Astrocyte (in vitro differentiated cells and primary cell): ENCODE measurements around the gene NDRG4. TPM values are rescaled to one million over a fixed set of nuclear protein-coding genes. Genes with fewer than 3 reads are reported as not detected.

Experiments
- DNase-seq: peaks from one replicate; pipeline ENCODE4 v3.0.0-alpha.2; 2010; ENCODE audit warnings: low read depth
- FAIRE-seq: peaks from 2 replicates; lab custom pipeline; 2011; peaks lifted over from hg19 to GRCh38; lab: Jason Lieb, UNC
- H2AFZ ChIP-seq: 2 replicates; pipeline ENCODE4 v1.6.0; 2012; ENCODE audit warnings: low read depth, low read length, inconsistent platforms
- H3K27ac ChIP-seq: 2 replicates; pipeline ENCODE4 v1.5.1; 2011; ENCODE audit warnings: low read depth, low read length, inconsistent platforms
- H3K27me3 ChIP-seq: 2 replicates; pipeline ENCODE4 v1.6.0; 2011; ENCODE audit warnings: low read length, inconsistent platforms; ENCODE audit not compliant: insufficient read depth
- H3K36me3 ChIP-seq: 2 replicates; pipeline ENCODE4 v1.5.1; 2011; ENCODE audit warnings: low read length, inconsistent platforms; ENCODE audit not compliant: insufficient read depth
- H3K4me1 ChIP-seq: 2 replicates; pipeline ENCODE4 v1.5.1; 2011; ENCODE audit warnings: low read length, inconsistent platforms; ENCODE audit not compliant: insufficient read depth
- H3K4me2 ChIP-seq: 2 replicates; pipeline ENCODE4 v1.6.0; 2012; ENCODE audit warnings: low read length, inconsistent platforms
- H3K4me3 ChIP-seq: 2 replicates; pipeline ENCODE4 v1.5.1; 2011; ENCODE audit warnings: low read depth, mild to moderate bottlenecking, low read length, inconsistent platforms; ENCODE audit not compliant: insufficient read depth
- H3K79me2 ChIP-seq: 2 replicates; pipeline ENCODE4 v1.6.0; 2012; ENCODE audit warnings: mild to moderate bottlenecking, low read length, inconsistent platforms; ENCODE audit not compliant: insufficient read depth
- H3K9ac ChIP-seq: 2 replicates; pipeline ENCODE4 v1.6.0; 2012; ENCODE audit warnings: mild to moderate bottlenecking, low read length, inconsistent platforms
- H3K9me3 ChIP-seq: 2 replicates; pipeline ENCODE4 v1.5.1; 2012; ENCODE audit warnings: low read depth, mild to moderate bottlenecking, low read length, inconsistent platforms; ENCODE audit not compliant: insufficient read depth
- H4K20me1 ChIP-seq: 2 replicates; pipeline ENCODE4 v1.6.0; 2012; ENCODE audit warnings: low read length, inconsistent platforms; ENCODE audit not compliant: insufficient read depth
- H3K27ac Mint-ChIP-seq: one replicate; pipeline ENCODE4 v1.8.0; 2021; ENCODE audit warnings: mild to moderate bottlenecking, mixed read lengths; ENCODE audit not compliant: unreplicated experiment
- H3K27me3 Mint-ChIP-seq: one replicate; pipeline ENCODE4 v1.8.0; 2021; ENCODE audit warnings: low read depth, mixed read lengths; ENCODE audit not compliant: unreplicated experiment
- H3K36me3 Mint-ChIP-seq: one replicate; pipeline ENCODE4 v1.8.0; 2021; ENCODE audit warnings: low read depth, mixed read lengths; ENCODE audit not compliant: unreplicated experiment
- H3K4me1 Mint-ChIP-seq: one replicate; pipeline ENCODE4 v1.8.0; 2021; ENCODE audit warnings: low read depth, mixed read lengths; ENCODE audit not compliant: unreplicated experiment
- H3K4me3 Mint-ChIP-seq: one replicate; pipeline ENCODE4 v1.8.0; 2021; ENCODE audit warnings: mild to moderate bottlenecking, moderate library complexity, mixed read lengths; ENCODE audit not compliant: unreplicated experiment
- H3K9me3 Mint-ChIP-seq: one replicate; pipeline ENCODE4 v1.8.0; 2021; ENCODE audit warnings: mild to moderate bottlenecking, mixed read lengths; ENCODE audit not compliant: unreplicated experiment
- CTCF ChIP-seq: IDR thresholded peaks from 2 replicates; pipeline ENCODE4 v1.5.1; 2011; ENCODE audit warnings: low read depth, mild to moderate bottlenecking, inconsistent platforms, low read length, moderate library complexity; ENCODE audit not compliant: insufficient read depth
- EZH2 ChIP-seq: IDR thresholded peaks from 2 replicates; pipeline ENCODE4 v1.6.1; 2012; ENCODE audit warnings: mild to moderate bottlenecking, low read length, inconsistent platforms; ENCODE audit not compliant: insufficient read depth
- total RNA-seq: library from RNA; stranded (reverse); gene quantifications from 2 replicates; pipeline ENCODE4 v1.2.1, GENCODE V29; 2021

NDRG4 gene
- total RNA-seq, 1 donor from 2014 or later: 21.9 TPM

- H3K36me3 Mint-ChIP-seq: peaks cover 3% of the 10 kb centered on the region
- peaks cover 48% of the 10 kb centered on the region for H3K27me3 Mint-ChIP-seq
- Histone ChIP-seq H3K9me3 (no peaks in the 10 kb centered on the region), H4K20me1 (no peaks in the 10 kb centered on the region), H3K79me2 (no peaks in the 10 kb centered on the region), H3K9ac (no peak overlapping the region), H3K4me2 (no peak overlapping the region), H3K4me3 (no peak overlapping the region), H3K27ac (no peak overlapping the region), H3K27me3 (peaks cover 8% of the 10 kb centered on the region), H3K36me3 (no peaks in the 10 kb centered on the region), H3K4me1 (no peaks in the 10 kb centered on the region), H2AFZ (no peak overlapping the region)
- no peak for DNase-seq
- FAIRE-seq: no peak
- no peak overlapping the region for H3K27ac Mint-ChIP-seq
- no peak for TF ChIP-seq CTCF
- TF ChIP-seq EZH2: no peak
- H3K4me1 Mint-ChIP-seq: no peaks in the 10 kb centered on the region
- no peak overlapping the region for H3K4me3 Mint-ChIP-seq
- peaks cover 4% of the 10 kb centered on the region for H3K9me3 Mint-ChIP-seq
Observed at GRCh38 chr16:58472827-58473226, 27.1 kb upstream of the NDRG4 start.

- Histone ChIP-seq H3K9ac (no peak overlapping the region), H3K4me3 (no peak overlapping the region), H3K27me3 (peaks cover 8% of the 10 kb centered on the region), H3K36me3 (no peaks in the 10 kb centered on the region), H3K4me1 (no peaks in the 10 kb centered on the region), H4K20me1 (no peaks in the 10 kb centered on the region), H3K4me2 (no peak overlapping the region), H3K9me3 (no peaks in the 10 kb centered on the region), H2AFZ (no peak overlapping the region), H3K79me2 (no peaks in the 10 kb centered on the region), H3K27ac (no peak overlapping the region)
- Mint-ChIP-seq H3K27ac (no peak overlapping the region), H3K36me3 (peaks cover 3% of the 10 kb centered on the region), H3K4me1 (no peaks in the 10 kb centered on the region), H3K4me3 (peak overlapping the region; percentile 4), H3K9me3 (peaks cover 4% of the 10 kb centered on the region), H3K27me3 (peaks cover 34% of the 10 kb centered on the region)
- DNase-seq (no peak), FAIRE-seq (no peak)
- no peak for TF ChIP-seq EZH2
- no peak for TF ChIP-seq CTCF
Observed at GRCh38 chr16:58474296-58474695, 25.6 kb upstream of the NDRG4 start.

GRCh38 chr16:58475091-58475619, 24.8 kb upstream of the NDRG4 start:
- no peaks in the 10 kb centered on the region for H3K4me1 Mint-ChIP-seq
- peaks cover 6% of the 10 kb centered on the region for H3K9me3 Mint-ChIP-seq
- Histone ChIP-seq H3K9me3 (no peaks in the 10 kb centered on the region), H3K4me2 (no peak overlapping the region), H3K9ac (no peak overlapping the region), H2AFZ (no peak overlapping the region), H3K36me3 (no peaks in the 10 kb centered on the region), H3K27ac (no peak overlapping the region), H3K79me2 (no peaks in the 10 kb centered on the region), H4K20me1 (no peaks in the 10 kb centered on the region), H3K4me3 (no peak overlapping the region), H3K27me3 (peaks cover 8% of the 10 kb centered on the region), H3K4me1 (no peaks in the 10 kb centered on the region)
- peaks cover 31% of the 10 kb centered on the region for H3K27me3 Mint-ChIP-seq
- TF ChIP-seq CTCF (no peak), EZH2 (no peak)
- FAIRE-seq (no peak), DNase-seq (no peak)
- H3K4me3 Mint-ChIP-seq: no peak overlapping the region
- peaks cover 3% of the 10 kb centered on the region for H3K36me3 Mint-ChIP-seq
- no peak overlapping the region for H3K27ac Mint-ChIP-seq
